Type B pancreatic cell (in vitro differentiated cells): ENCODE measurements around the gene PKP1. TPM values are rescaled to one million over a fixed set of nuclear protein-coding genes. Genes with fewer than 3 reads are reported as not detected.

Source experiments
- DNase-seq: peaks from one replicate; pipeline ENCODE4 v3.0.0; 2021; ENCODE audit warnings: mixed read lengths; ENCODE audit not compliant: unreplicated experiment; ENCODE audit errors: extremely low spot score
- H3K27ac Mint-ChIP-seq: 2 replicates; pipeline ENCODE4 v1.8.0; 2021; ENCODE audit warnings: mild to moderate bottlenecking, mixed read lengths
- H3K27me3 Mint-ChIP-seq: 2 replicates; pipeline ENCODE4 v1.8.0; 2021; ENCODE audit warnings: mixed read lengths
- H3K36me3 Mint-ChIP-seq: 2 replicates; pipeline ENCODE4 v1.8.0; 2021; ENCODE audit warnings: mixed read lengths
- H3K4me1 Mint-ChIP-seq: one replicate; pipeline ENCODE4 v1.8.0; 2021; ENCODE audit warnings: mixed read lengths; ENCODE audit not compliant: unreplicated experiment
- H3K4me3 Mint-ChIP-seq: 2 replicates; pipeline ENCODE4 v1.8.0; 2021; ENCODE audit warnings: mild to moderate bottlenecking, mixed read lengths
- H3K9me3 Mint-ChIP-seq: 2 replicates; pipeline ENCODE4 v1.8.0; 2021; ENCODE audit warnings: mixed read lengths
- total RNA-seq: library from RNA; stranded (reverse); gene quantifications from 2 replicates; pipeline ENCODE4 v1.2.1, GENCODE V29; 2021; ENCODE audit warnings: low replicate concordance
- TF ChIP-seq, protein P1 (sequence below): fragments of 200-600 bp; sonication (generic); conservative IDR thresholded peaks from 2 replicates; pipeline ENCODE4 v1.5.0; 2021; ENCODE audit warnings: antibody characterized with exemption, mild to moderate bottlenecking

PKP1 gene
- total RNA-seq, 1 donor from 2014 or later: 7.6 TPM

DNA sequence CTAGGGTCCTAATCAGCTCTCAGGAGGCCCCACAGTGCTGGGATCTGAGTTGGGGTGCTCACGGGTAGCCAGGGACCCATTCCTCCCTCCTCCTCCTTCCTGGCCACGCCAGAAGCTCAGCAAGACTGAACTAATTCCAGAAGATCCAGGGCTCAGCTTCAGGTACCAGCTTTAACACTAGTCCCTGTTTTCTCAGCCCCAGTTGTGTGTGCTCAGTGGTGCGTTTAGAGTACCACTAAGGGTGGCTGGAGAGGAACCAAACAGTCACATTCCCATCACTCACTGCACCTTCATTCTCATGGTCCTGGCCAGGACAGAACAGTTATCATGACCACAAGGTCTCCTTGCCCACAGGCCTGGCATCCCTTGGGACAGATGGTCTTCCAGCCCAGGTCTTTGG is 20.8 kb downstream of the PKP1 start:
- Mint-ChIP-seq H3K4me3 (no peak overlapping the region), H3K27ac (peak overlapping the region; percentile 34), H3K9me3 (no peaks in the 10 kb centered on the region), H3K36me3 (no peaks in the 10 kb centered on the region), H3K27me3 (peaks cover 8% of the 10 kb centered on the region), H3K4me1 (peaks cover 18% of the 10 kb centered on the region)
- no peak for DNase-seq
- TF ChIP-seq, protein P1, sequence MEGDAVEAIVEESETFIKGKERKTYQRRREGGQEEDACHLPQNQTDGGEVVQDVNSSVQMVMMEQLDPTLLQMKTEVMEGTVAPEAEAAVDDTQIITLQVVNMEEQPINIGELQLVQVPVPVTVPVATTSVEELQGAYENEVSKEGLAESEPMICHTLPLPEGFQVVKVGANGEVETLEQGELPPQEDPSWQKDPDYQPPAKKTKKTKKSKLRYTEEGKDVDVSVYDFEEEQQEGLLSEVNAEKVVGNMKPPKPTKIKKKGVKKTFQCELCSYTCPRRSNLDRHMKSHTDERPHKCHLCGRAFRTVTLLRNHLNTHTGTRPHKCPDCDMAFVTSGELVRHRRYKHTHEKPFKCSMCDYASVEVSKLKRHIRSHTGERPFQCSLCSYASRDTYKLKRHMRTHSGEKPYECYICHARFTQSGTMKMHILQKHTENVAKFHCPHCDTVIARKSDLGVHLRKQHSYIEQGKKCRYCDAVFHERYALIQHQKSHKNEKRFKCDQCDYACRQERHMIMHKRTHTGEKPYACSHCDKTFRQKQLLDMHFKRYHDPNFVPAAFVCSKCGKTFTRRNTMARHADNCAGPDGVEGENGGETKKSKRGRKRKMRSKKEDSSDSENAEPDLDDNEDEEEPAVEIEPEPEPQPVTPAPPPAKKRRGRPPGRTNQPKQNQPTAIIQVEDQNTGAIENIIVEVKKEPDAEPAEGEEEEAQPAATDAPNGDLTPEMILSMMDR: no peak

DNA sequence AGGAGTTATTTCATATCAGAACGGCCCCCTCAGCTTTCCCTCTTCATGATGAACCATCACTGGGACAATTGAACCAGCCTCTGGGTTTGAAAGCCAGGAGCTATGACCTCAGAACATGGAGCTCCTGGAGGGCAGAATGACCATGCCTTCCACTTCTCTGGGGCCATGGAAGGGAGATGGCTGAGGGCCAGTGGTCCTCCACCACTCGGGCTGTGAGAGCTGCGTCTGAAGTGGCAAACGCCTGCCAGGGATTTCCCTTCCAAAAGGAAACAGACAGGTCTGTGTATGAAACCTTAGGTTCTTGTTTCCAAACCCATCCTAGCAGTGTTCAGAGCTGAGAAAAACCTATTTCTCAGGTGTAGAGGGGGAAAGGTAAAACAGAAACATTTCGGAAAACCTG is 22.5 kb downstream of the PKP1 start:
- Mint-ChIP-seq H3K27ac (no peak overlapping the region), H3K4me1 (peaks cover 27% of the 10 kb centered on the region), H3K27me3 (peaks cover 14% of the 10 kb centered on the region), H3K4me3 (no peak overlapping the region), H3K9me3 (no peaks in the 10 kb centered on the region), H3K36me3 (no peaks in the 10 kb centered on the region)
- no peak for DNase-seq
- TF ChIP-seq, protein P1: no peak

DNA sequence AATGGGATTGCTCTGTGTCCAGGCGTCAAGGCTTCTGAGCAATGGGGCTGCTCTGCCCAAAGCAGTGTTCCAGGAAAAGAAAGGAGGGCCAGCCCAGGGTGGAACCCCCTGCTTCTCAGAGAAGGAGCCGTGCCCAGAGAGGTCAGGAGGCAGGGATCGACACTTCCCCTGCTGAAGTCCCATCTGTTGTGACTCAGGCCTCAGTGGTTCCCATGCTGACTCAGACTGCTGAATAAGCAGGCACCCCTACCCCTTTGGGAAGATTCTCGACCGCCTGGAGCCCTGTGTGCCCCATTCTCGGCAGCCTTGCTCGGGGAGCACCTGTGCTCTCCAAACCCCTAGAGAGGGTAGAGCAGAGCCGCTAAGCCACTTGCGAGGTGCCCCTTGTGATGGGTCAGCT is 23.9 kb downstream of the PKP1 start:
- TF ChIP-seq, protein P1: no peak
- Mint-ChIP-seq H3K9me3 (no peaks in the 10 kb centered on the region), H3K4me3 (no peak overlapping the region), H3K27ac (peak overlapping the region; percentile 96), H3K36me3 (no peaks in the 10 kb centered on the region), H3K27me3 (peaks cover 14% of the 10 kb centered on the region), H3K4me1 (peaks cover 23% of the 10 kb centered on the region)
- DNase-seq: no peak

DNA sequence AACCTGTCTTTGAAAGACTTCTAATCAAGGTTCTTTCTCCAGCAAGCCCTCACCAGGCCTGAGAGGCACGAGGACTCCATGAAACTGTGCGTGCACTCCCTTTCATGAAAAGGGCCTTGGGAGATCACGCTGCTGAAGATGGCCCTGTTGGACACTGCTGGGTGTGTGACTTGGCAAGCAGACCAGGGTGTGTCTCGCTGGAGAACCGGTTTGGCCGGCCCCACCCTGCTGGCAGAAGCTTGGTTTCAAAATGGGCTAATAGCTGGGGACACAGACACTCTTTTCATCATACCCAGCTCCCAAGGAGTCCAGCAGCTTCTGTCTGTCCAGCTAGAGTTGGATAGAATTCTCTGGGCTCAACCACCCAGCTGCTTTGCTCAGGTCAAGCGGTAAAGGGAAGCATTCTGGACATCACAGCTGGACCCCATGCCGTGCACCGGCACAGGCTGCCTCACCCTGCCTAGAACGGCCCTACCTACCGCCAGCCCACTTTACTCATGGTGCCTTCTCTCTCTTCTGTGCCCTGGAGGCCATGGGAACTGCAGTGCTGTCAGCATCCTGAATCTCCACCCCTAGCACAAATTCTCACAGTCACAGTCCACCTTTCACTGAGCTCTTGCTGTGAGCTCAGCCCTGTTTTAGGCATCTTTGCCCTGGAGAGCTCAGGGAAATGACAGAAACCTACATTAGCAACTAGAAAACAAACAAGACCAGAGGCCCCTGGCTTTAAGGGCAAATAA is 24.6 kb downstream of the PKP1 start:
- Mint-ChIP-seq H3K27ac (peak overlapping the region; percentile 96), H3K36me3 (no peaks in the 10 kb centered on the region), H3K9me3 (no peaks in the 10 kb centered on the region), H3K4me1 (peaks cover 20% of the 10 kb centered on the region), H3K27me3 (peaks cover 14% of the 10 kb centered on the region), H3K4me3 (peak overlapping the region; percentile 61)
- TF ChIP-seq, protein P1: no peak
- no peak for DNase-seq

DNA sequence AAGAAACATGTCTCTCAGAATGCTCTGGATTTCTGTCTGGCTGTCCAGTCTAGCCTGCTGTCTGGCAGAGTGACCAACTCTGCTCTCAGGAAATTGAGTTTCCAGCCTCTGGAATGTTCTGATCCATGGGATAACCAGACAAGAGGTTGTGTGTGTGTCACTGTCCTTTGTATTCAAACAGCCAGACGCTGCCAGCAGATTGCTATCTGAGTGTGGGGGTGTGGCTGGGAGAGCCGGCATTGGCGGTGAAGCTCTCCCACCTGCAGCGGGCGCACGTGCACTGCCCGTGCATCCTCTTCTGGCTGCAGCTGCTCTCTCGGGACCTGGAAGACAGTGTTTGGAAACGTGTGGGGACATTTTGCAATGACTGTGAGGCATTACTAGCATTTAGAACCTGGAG is 26.1 kb downstream of the PKP1 start:
- Mint-ChIP-seq H3K27me3 (peaks cover 14% of the 10 kb centered on the region), H3K4me3 (peak overlapping the region; percentile 53), H3K9me3 (no peaks in the 10 kb centered on the region), H3K4me1 (peaks cover 20% of the 10 kb centered on the region), H3K27ac (peak overlapping the region; percentile 96), H3K36me3 (no peaks in the 10 kb centered on the region)
- DNase-seq: no peak
- TF ChIP-seq, protein P1: peak; percentile 41
